C4-2B (cell line): ENCODE measurements around the gene CDC42EP2.

Source experiments
- CTCF ChIP-seq: fragments of 450-650 bp; conservative IDR thresholded peaks from 2 replicates; pipeline ENCODE4 v1.5.1; 2017; ENCODE audit warnings: mild to moderate bottlenecking
- ZFX ChIP-seq: fragments of 450-650 bp; IDR thresholded peaks from 2 replicates; pipeline ENCODE4 v1.6.1; 2017

DNA sequence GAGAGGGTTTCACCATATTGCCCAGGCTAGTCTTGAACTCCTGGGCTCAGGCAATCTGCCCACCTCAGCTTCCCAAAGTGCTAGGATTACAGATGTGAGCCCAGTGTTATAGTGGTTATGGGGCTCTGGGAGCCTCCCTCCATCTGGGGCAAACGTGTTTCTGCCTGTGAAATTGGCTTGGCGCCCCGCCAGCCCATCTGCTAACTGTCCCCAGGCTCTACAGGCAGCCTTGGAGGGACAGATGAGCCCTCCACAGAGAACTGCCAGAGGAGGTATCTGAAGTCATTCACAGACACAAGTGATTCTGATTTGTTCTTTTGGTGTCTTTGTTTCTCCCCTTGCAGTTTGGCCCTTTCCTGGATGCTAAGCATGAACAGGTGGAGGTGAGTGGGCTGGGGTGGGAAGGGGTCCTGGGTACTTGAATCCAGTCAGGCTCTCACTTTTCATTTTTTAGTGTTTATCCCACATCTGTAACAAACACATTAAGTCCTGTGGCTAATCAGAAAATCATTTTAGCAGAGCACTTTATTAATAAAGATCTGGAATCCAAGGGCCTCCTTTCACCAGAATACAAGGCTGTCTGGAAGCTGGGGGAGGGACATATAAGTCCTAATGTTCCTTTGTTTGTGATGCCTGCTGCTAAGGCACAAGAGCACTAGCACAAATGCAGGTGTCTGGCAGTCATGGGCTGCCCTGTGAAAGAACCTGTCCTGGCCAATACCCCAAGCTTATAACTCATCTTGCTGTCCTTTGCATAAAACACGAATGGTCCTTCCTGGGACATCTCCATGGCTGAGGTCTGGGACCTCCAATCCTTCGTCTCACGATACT is 25.7 kb upstream of the CDC42EP2 start:
- TF ChIP-seq CTCF (no peak), ZFX (no peak)
